SK-N-SH (cell line): ENCODE measurements around the gene NAA10. TPM values are rescaled to one million over a fixed set of nuclear protein-coding genes. Genes with fewer than 3 reads are reported as not detected.
"Not testable (repeated sequence)": the region's sequence is repeated elsewhere in the genome, so short reads cannot be mapped to it uniquely, and the experiment has no call there.

Source experiments
- CTCF ChIA-PET: fragments of 300-600, 350-600 bp; formaldehyde crosslinking; extraction: SDS; loops from one replicate; lab custom pipeline; 2021; lab: Yijun Ruan, JAX
- POLR2A ChIA-PET: fragments of 350-600 bp; sonication (Branson Sonifier 250); formaldehyde crosslinking; extraction: SDS; loops from one replicate; lab custom pipeline; 2020; ENCODE audit warnings: antibody characterized with exemption, inconsistent platforms; lab: Yijun Ruan, JAX
- DNase-seq: peaks from one replicate; pipeline ENCODE4 v3.0.0; 2012
- H2AFZ ChIP-seq: fragments of 200-600 bp; sonication (generic); 2 replicates; pipeline ENCODE4 v1.8.1; 2016; ENCODE audit warnings: antibody characterized with exemption, mild to moderate bottlenecking, low read depth
- H3F3A ChIP-seq: fragments of 200-600 bp; sonication (generic); replicated peaks from 2 replicates; pipeline ENCODE3; 2016; ENCODE audit warnings: antibody characterized with exemption, mild to moderate bottlenecking; ENCODE audit not compliant: insufficient read depth
- H3K27ac ChIP-seq, 2 experiments: fragments of 200-500 bp in 1 of 2; fragments of 200-600 bp in 1 of 2; sonication (Bioruptor generic) in 1 of 2; sonication (generic), shearing (Covaris generic) in 1 of 2; 2 replicates each; pipeline versions ENCODE4 v1.5.1 to v1.6.1; 2014 to 2016; ENCODE audit warnings: low read depth in 2 of 2, inconsistent platforms in 1 of 2, low read length in 1 of 2, mild to moderate bottlenecking in 1 of 2, mixed read lengths in 1 of 2
- H3K27me3 ChIP-seq: fragments of 200-600 bp; sonication (generic), shearing (Covaris generic); 2 replicates; pipeline ENCODE4 v1.6.1; 2016; ENCODE audit warnings: mixed run types; ENCODE audit not compliant: insufficient read depth
- H3K36me3 ChIP-seq, 2 experiments: fragments of 200-500 bp in 1 of 2; fragments of 200-600 bp in 1 of 2; sonication (Bioruptor generic) in 1 of 2; sonication (generic) in 1 of 2; replicated peaks in 1 of 2; 2 replicates each; pipeline versions ENCODE3 to v1.5.1; 2014 to 2016; ENCODE audit warnings: low read length in 1 of 2, mild to moderate bottlenecking in 1 of 2; ENCODE audit not compliant: insufficient read depth in 2 of 2, control insufficient read depth in 1 of 2
- H3K4me1 ChIP-seq, 2 experiments: fragments of 200-500 bp in 1 of 2; fragments of 200-600 bp in 1 of 2; sonication (Bioruptor generic) in 1 of 2; sonication (generic), shearing (Covaris generic) in 1 of 2; 2 replicates each; pipeline versions ENCODE4 v1.5.1 to v1.6.1; 2014 to 2016; ENCODE audit warnings: low read depth in 1 of 2, low read length in 1 of 2, mixed run types in 1 of 2; ENCODE audit not compliant: insufficient read depth in 2 of 2, control insufficient read depth in 1 of 2
- H3K4me2 ChIP-seq: fragments of 200-600 bp; sonication (generic), shearing (Covaris generic); 2 replicates; pipeline ENCODE4 v1.6.1; 2017; ENCODE audit warnings: mixed run types
- H3K4me3 ChIP-seq, 2 experiments: fragments of 200-500 bp in 1 of 2; fragments of 200-600 bp in 1 of 2; sonication (Bioruptor generic) in 1 of 2; sonication (generic), shearing (Covaris generic) in 1 of 2; 2 replicates each; pipeline versions ENCODE4 v1.5.1 to v1.8.1; 2014 to 2016; ENCODE audit warnings: low read depth in 2 of 2, inconsistent platforms in 1 of 2, low read length in 1 of 2, mild to moderate bottlenecking in 1 of 2, mixed read lengths in 1 of 2, moderate library complexity in 1 of 2
- H3K79me2 ChIP-seq: fragments of 200-600 bp; sonication (generic); 2 replicates; pipeline ENCODE4 v1.8.1; 2017; ENCODE audit warnings: mild to moderate bottlenecking; ENCODE audit not compliant: insufficient read depth
- H3K9ac ChIP-seq: fragments of 200-600 bp; sonication (generic); 2 replicates; pipeline ENCODE4 v1.6.1; 2017; ENCODE audit warnings: mixed run types
- H3K9me2 ChIP-seq: fragments of 200-600 bp; sonication (generic); 2 replicates; pipeline ENCODE4 v1.6.1; 2017; ENCODE audit warnings: mixed run types
- H3K9me3 ChIP-seq: fragments of 200-600 bp; sonication (generic); 2 replicates; pipeline ENCODE4 v1.6.1; 2017; ENCODE audit warnings: mixed run types, mild to moderate bottlenecking, moderate library complexity
- H4K20me1 ChIP-seq: fragments of 200-600 bp; sonication (generic); 2 replicates; pipeline ENCODE4 v1.6.1; 2017; ENCODE audit warnings: mild to moderate bottlenecking, mixed run types; ENCODE audit not compliant: insufficient read depth
- EZH2phosphoT487 ChIP-seq: fragments of 200-600 bp; sonication (generic); IDR thresholded peaks from 2 replicates; pipeline ENCODE4 v1.6.1; 2017; ENCODE audit warnings: low read depth, mixed run types, mild to moderate bottlenecking, antibody characterized with exemption, moderate library complexity, borderline replicate concordance
- NRF1 ChIP-seq: IDR thresholded peaks from 2 replicates; pipeline ENCODE4 v1.6.1; 2012; ENCODE audit warnings: low read depth, mild to moderate bottlenecking, low read length
- RCOR1 ChIP-seq: fragments of 150-350 bp; IDR thresholded peaks from 2 replicates; pipeline ENCODE4 v1.6.1; 2017; ENCODE audit warnings: antibody characterized with exemption, low read length
- RXRA ChIP-seq: IDR thresholded peaks from 2 replicates; pipeline ENCODE4 v1.4.0; 2012; ENCODE audit warnings: low read depth, mild to moderate bottlenecking, borderline replicate concordance
- SIN3A ChIP-seq: IDR thresholded peaks from 2 replicates; pipeline ENCODE4 v1.6.1; 2012; ENCODE audit warnings: low read depth, mild to moderate bottlenecking, low read length, moderate library complexity, borderline replicate concordance
- TEAD4 ChIP-seq: IDR thresholded peaks from 2 replicates; pipeline ENCODE4 v1.4.0; 2012; ENCODE audit warnings: mild to moderate bottlenecking, borderline replicate concordance; ENCODE audit not compliant: insufficient read depth
- WGBS: methylation state at CpG from one replicate; pipeline ENCODE4 v1.1.6; 2017; ENCODE audit warnings: low lambda C conversion rate; 5-methylcytosine and 5-hydroxymethylcytosine counted together
- polyA plus RNA-seq, 3 experiments: library from polyadenylated mRNA; depleted of rRNA; stranded (reverse); fragments of >200 nt; gene quantifications; 2 replicates each; pipeline ENCODE4 v1.2.3, GENCODE V29; 2012

Gene NAA10
- polyA plus RNA-seq, 1 of the 3 experiments (the other 2 are of a cell fraction) = 229 TPM

GRCh38 chrX:153981771-153982533 lies 47.1 kb upstream of the NAA10 start:
- no peaks in the 10 kb centered on the region for H3K36me3 ChIP-seq
- no peak overlapping the region for H3K27ac ChIP-seq
- no peaks in the 10 kb centered on the region for H3K9me2 ChIP-seq
- 91% methylated on average over 27 of the region's 52 CpGs for WGBS
- 0 out of 2 replicates have a peak, but pooled peaks cover 4% of the 10 kb centered on the region for H3K27me3 ChIP-seq
- H3K4me1 ChIP-seq = peaks cover 0 to 3% of the 10 kb centered on the region in 2 experiments; a peak in 1 of 4 replicates
- H3F3A ChIP-seq = no peaks in the 10 kb centered on the region
- no peak overlapping the region for H2AFZ ChIP-seq
- H3K9me3 ChIP-seq = no peaks in the 10 kb centered on the region
- no peak overlapping the region for H3K9ac ChIP-seq
- H3K4me2 ChIP-seq = no peak overlapping the region
- H4K20me1 ChIP-seq = no peaks in the 10 kb centered on the region
- H3K79me2 ChIP-seq = no peaks in the 10 kb centered on the region
- ChIA-PET CTCF (interaction anchor here (0.8 kb wide), 1 partner anchor 35 kb away, joined by 4 read pairs; no protein-coding TSS in a partner anchor), POLR2A (no interaction called here)
- no peak for DNase-seq
- no peak overlapping the region for H3K4me3 ChIP-seq
- TF ChIP-seq SIN3A = no peak
- no peak for TF ChIP-seq NRF1
- TF ChIP-seq RXRA = no peak
- TF ChIP-seq RCOR1 = no peak
- TF ChIP-seq TEAD4 = no peak

GRCh38 chrX:153981231-153981630 lies 46.4 kb upstream of the NAA10 start:
- DNase-seq = no peak
- Histone ChIP-seq H3K36me3 (no peaks in the 10 kb centered on the region), H3F3A (no peaks in the 10 kb centered on the region), H3K4me3 (no peak overlapping the region), H3K4me2 (no peak overlapping the region), H3K9ac (no peak overlapping the region), H4K20me1 (no peaks in the 10 kb centered on the region), H3K9me2 (no peaks in the 10 kb centered on the region), H3K9me3 (no peaks in the 10 kb centered on the region), H2AFZ (no peak overlapping the region), H3K27ac (no peak overlapping the region), H3K27me3 (no peaks in the 10 kb centered on the region), H3K79me2 (no peaks in the 10 kb centered on the region), H3K4me1 (peaks cover 0 to 3% of the 10 kb centered on the region in 2 experiments; a peak in 1 of 4 replicates)
- ChIA-PET POLR2A (no interaction called here), CTCF (interaction anchor here (0.8 kb wide), 1 partner anchor 34 kb away, joined by 4 read pairs; no protein-coding TSS in a partner anchor)
- TF ChIP-seq EZH2phosphoT487 = no peak
- 90% methylated on average over 3 of the region's 7 CpGs for WGBS

GRCh38 chrX:153980394-153980793 lies 45.6 kb upstream of the NAA10 start:
- H3K36me3 ChIP-seq, H3K27me3 ChIP-seq, POLR2A ChIA-PET, H3K4me2 ChIP-seq, H4K20me1 ChIP-seq, H3K9ac ChIP-seq, H3K4me1 ChIP-seq, H3K9me2 ChIP-seq, CTCF ChIA-PET, DNase-seq, H2AFZ ChIP-seq, H3K4me3 ChIP-seq, H3K9me3 ChIP-seq, H3K27ac ChIP-seq, H3F3A ChIP-seq, H3K79me2 ChIP-seq: not testable (repeated sequence)
- 76% methylated on average over 4 of the region's 10 CpGs for WGBS
